ENCODE measurements around the gene XPNPEP1.

The XPNPEP1 gene

DNA sequence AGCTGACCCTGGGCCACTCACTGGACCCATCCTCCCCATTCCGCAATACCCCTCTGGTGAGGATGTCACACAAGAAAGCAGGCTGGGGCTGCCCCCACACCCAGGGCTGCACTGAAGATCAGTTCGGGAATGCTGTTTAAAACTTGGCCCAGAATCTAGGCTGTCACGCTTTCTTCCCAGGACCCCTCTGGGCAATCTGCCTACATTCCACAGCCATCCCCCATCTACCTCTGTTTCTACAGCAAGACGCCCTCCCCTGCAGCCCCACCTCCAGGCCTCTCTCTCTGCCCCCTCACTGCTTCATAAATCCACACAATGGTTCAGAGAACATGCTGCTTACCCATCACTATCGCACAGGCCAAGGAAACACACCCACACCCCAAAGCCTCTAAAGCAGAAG is 36.1 kb downstream of the XPNPEP1 start:
- Histone ChIP-seq H3K4me1 (ENCODE audit: control insufficient read depth in 1 of 2, insufficient read depth in 2 of 2, low read length in 2 of 2) (peaks cover 6 to 8% of the 10 kb centered on the region in 2 donors), H3K27ac (ENCODE audit: low read length) (no peak overlapping the region), H3K9me3 (ENCODE audit: control insufficient read depth in 1 of 2, low read length in 2 of 2) (no peaks in the 10 kb centered on the region), H3K27me3 (ENCODE audit: low read depth, low read length) (no peaks in the 10 kb centered on the region), H3K4me3 (ENCODE audit: low read depth in 1 of 2, low read length in 2 of 2) (no peak overlapping the region), H3K36me3 (ENCODE audit: control insufficient read depth in 1 of 2, insufficient read depth in 2 of 2, low read length in 2 of 2) (peaks cover 44 to 51% of the 10 kb centered on the region in 2 donors)

DNA sequence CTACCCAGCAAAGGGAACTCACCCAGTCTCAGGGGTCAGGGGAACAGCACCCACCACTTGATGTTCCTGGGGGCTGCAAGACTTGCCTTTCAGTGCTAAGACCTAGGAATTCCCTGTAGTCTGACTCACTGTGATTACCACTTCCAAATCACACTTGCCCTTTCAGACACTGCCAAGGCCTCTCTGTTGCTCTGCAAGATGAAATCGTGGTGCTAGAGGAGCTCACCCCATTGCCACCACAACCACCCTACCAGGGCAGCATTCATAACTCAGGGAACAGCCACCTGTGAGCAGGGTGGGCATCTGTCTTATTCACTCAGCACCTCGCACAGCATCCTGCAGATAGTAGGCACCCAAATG is 36.5 kb downstream of the XPNPEP1 start:
- Histone ChIP-seq H3K36me3 (ENCODE audit: control insufficient read depth in 1 of 2, insufficient read depth in 2 of 2, low read length in 2 of 2) (peaks cover 46 to 53% of the 10 kb centered on the region in 2 donors), H3K4me3 (ENCODE audit: low read depth in 1 of 2, low read length in 2 of 2) (no peak overlapping the region), H3K9me3 (ENCODE audit: control insufficient read depth in 1 of 2, low read length in 2 of 2) (no peaks in the 10 kb centered on the region), H3K27me3 (ENCODE audit: low read depth, low read length) (no peaks in the 10 kb centered on the region), H3K27ac (ENCODE audit: low read length) (no peak overlapping the region), H3K4me1 (ENCODE audit: control insufficient read depth in 1 of 2, insufficient read depth in 2 of 2, low read length in 2 of 2) (peaks cover 3 to 4% of the 10 kb centered on the region in 2 donors)

DNA sequence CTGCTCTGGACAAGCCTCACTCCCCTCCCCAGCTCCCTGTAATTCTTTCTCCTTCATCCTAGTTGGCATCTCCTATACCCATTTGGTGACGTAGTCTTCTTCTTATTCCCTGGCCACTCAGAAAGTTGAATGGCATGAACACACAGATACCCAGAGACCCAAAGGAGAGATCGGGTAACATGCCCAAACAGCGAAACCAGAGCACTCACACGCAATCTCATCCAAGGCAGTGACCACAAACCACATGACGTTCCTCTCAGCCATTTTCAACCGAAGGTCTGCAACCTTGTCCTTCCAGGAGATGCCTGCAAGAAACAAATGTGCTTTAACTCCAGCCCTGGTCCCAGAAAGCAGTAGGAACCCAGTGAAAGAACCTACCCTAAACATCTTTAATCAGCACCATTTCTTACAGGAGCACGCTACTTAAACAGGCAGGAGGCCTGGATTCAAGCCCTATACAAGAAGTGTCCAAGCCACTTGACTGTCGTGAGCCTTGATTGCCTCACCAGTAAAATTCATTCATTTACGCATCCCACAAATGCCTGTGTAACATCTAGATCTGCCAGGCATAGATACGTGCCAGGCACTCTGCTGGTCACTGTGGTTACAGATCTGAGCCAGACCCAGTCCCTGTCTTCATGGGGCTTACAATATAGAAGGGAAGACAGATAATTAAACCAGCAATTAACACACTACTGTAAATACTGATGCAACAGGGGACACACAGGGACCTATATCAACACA is 37.1 kb downstream of the XPNPEP1 start:
- H3K4me3 ChIP-seq (ENCODE audit: low read depth in 1 of 2, low read length in 2 of 2), result no peak overlapping the region
- peaks cover 46 to 55% of the 10 kb centered on the region in 2 donors for H3K36me3 ChIP-seq (ENCODE audit: control insufficient read depth in 1 of 2, insufficient read depth in 2 of 2, low read length in 2 of 2)
- peaks cover 3 to 4% of the 10 kb centered on the region in 2 donors for H3K4me1 ChIP-seq (ENCODE audit: control insufficient read depth in 1 of 2, insufficient read depth in 2 of 2, low read length in 2 of 2)
- H3K27me3 ChIP-seq (ENCODE audit: low read depth, low read length), result no peaks in the 10 kb centered on the region
- H3K27ac ChIP-seq (ENCODE audit: low read length), result no peak overlapping the region
- H3K9me3 ChIP-seq (ENCODE audit: control insufficient read depth in 1 of 2, low read length in 2 of 2), result no peaks in the 10 kb centered on the region

DNA sequence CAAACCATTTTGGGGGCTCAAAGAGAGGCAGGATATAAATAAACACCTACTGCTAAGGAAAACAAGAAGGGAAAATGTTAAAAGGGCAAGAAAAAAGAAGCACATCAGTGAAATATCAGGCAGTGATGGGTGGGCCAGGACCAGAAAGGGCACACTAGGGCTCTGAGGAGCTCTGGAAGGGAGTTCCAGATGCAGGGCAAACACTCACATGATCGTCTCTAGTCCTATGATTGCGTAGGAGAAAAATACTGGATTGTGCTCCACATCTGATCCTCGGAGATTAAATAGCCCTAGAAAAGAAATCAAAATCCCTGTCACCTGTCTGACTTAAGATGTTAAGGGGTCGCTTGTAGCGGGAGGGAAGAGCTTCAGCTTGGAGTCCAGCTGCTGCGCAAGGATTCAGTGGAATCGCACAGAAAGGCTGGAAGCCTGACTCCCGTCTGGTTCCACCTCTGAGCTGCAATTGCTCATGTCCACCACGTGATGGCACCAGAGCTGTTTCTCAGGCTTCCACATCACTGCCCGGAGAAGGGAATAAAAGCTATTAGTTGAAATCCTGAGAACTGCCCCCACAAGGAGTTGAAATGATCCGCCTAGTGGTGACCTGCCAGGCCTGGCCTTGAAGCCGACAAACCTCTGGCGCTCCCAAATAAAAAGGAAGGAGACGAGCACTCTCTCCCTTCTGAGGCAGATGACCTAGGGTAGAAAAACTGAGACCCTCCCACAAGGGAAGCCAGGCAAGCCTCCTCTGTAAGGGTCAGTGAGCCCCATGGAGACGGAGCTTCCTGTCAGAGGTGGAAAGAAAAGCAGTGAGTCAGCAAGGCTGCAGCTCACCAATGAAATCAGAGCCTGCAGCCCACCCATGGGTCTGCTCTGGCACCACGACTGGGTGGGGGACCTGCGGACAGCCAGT is 39.2 kb downstream of the XPNPEP1 start:
- Histone ChIP-seq H3K27me3 (ENCODE audit: low read depth, low read length) (no peaks in the 10 kb centered on the region), H3K4me1 (ENCODE audit: control insufficient read depth in 1 of 2, insufficient read depth in 2 of 2, low read length in 2 of 2) (peaks cover 3 to 4% of the 10 kb centered on the region in 2 donors), H3K27ac (ENCODE audit: low read length) (peak overlapping the region; percentile 50), H3K9me3 (ENCODE audit: control insufficient read depth in 1 of 2, low read length in 2 of 2) (no peaks in the 10 kb centered on the region), H3K4me3 (ENCODE audit: low read depth in 1 of 2, low read length in 2 of 2) (peak overlapping the region in 1 of 2 donors; percentile 39), H3K36me3 (ENCODE audit: control insufficient read depth in 1 of 2, insufficient read depth in 2 of 2, low read length in 2 of 2) (peaks cover 51 to 60% of the 10 kb centered on the region in 2 donors)

DNA sequence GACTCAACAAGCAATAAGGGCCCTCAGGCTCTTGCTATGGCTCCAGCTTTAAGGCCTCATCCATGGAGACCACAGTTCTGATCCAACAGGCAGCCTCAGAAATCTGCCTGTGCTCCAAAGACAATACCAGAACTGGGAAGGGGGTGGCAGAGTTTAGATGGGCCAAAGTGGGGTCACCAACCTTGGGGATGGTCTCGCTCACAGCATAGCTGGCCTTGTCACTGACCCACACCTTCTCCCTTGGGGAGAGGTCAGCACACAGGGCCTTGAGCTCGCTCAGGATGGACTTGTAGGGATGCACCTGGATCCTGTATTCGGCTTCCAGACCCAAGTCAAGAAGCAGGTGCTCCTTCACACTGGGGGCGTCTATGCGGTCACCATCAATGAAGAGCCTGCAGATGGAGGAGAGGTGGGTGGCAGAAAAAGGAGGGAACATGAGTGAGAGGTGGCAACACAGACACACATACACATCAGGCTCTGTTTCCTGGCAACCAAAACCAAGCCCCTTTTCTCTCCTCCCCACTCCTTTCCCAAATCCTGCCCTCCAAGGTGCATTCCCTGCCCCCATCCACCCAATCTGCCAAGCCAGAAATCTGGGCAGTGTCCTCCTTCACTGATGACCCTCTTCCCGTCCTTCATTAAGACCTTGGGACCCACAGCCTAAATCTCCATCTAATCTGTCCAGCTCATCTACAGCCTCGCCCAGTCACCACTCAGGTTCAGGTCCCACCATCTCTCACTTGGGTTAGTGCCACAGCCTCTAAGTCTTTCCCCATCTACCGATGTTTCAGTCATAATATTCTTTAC is 40.9 kb downstream of the XPNPEP1 start:
- Histone ChIP-seq H3K27me3 (ENCODE audit: low read depth, low read length) (no peaks in the 10 kb centered on the region), H3K4me3 (ENCODE audit: low read depth in 1 of 2, low read length in 2 of 2) (no peak overlapping the region), H3K36me3 (ENCODE audit: control insufficient read depth in 1 of 2, insufficient read depth in 2 of 2, low read length in 2 of 2) (peaks cover 47 to 56% of the 10 kb centered on the region in 2 donors), H3K27ac (ENCODE audit: low read length) (no peak overlapping the region), H3K9me3 (ENCODE audit: control insufficient read depth in 1 of 2, low read length in 2 of 2) (no peaks in the 10 kb centered on the region), H3K4me1 (ENCODE audit: control insufficient read depth in 1 of 2, insufficient read depth in 2 of 2, low read length in 2 of 2) (peaks cover 3 to 4% of the 10 kb centered on the region in 2 donors)

DNA sequence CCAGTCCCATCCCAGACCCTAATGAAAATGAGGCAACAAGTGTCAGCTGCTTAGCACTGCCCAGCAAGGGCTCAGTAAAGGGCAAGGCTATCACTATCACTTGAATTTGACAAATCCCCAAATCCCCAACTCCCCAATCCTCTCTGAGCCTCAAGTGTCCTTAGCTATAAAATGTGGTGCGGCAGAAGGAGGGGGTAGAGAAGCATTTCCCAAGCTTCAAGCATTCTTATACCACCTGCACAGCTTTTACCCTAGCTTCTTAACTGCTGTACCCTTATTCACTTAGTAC is 41.6 kb downstream of the XPNPEP1 start:
- peaks cover 54 to 56% of the 10 kb centered on the region in 2 donors for H3K36me3 ChIP-seq (ENCODE audit: control insufficient read depth in 1 of 2, insufficient read depth in 2 of 2, low read length in 2 of 2)
- peaks cover 4 to 6% of the 10 kb centered on the region in 2 donors for H3K4me1 ChIP-seq (ENCODE audit: control insufficient read depth in 1 of 2, insufficient read depth in 2 of 2, low read length in 2 of 2)
- H3K27ac ChIP-seq (ENCODE audit: low read length), result no peak overlapping the region
- no peaks in the 10 kb centered on the region for H3K27me3 ChIP-seq (ENCODE audit: low read depth, low read length)
- no peak overlapping the region for H3K4me3 ChIP-seq (ENCODE audit: low read depth in 1 of 2, low read length in 2 of 2)
- no peaks in the 10 kb centered on the region for H3K9me3 ChIP-seq (ENCODE audit: control insufficient read depth in 1 of 2, low read length in 2 of 2)

DNA sequence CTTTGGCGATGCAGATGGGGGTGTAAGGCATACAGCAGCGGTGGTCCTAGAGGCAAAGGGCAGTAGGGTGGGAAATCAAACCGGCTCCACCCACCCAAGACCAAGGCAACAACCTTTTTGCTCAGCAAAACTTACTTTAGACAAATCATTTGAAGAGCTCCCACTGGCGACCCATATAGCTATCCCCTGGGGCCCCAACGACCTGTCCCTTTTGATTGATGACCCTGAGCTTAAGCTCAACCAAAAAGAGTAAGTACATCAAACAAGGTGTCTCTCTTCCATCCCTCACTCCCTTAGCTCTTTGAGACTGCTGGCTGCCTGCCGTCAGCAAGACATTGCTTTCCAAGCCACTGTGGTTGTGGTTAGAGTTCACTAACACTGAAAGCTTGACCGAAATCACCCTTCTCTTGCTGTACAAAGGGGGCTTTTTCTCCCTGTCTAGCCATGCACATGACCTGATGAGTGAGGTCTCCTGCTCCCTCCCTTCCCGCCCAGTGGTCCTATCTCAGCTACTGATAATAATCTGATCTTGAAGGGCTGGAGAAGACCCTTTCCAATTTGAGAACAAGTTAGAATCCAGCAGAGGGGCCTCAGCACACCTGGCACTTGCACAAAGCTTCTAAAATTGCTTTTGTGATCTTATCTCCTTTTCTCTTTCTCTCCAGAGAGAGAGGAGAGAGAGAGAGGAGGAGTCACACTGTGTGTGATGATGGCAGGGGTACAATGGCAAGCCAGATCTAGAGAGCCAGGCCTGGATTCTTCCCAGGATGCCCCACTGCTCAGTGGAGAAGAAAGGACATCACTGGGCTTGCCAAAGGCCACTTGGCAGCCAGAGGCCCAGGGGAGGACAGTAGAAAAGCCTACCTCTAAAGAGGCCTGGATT is 42.2 kb downstream of the XPNPEP1 start:
- Histone ChIP-seq H3K27me3 (ENCODE audit: low read depth, low read length) (no peaks in the 10 kb centered on the region), H3K36me3 (ENCODE audit: control insufficient read depth in 1 of 2, insufficient read depth in 2 of 2, low read length in 2 of 2) (peaks cover 52 to 53% of the 10 kb centered on the region in 2 donors), H3K4me3 (ENCODE audit: low read depth in 1 of 2, low read length in 2 of 2) (no peak overlapping the region), H3K9me3 (ENCODE audit: control insufficient read depth in 1 of 2, low read length in 2 of 2) (no peaks in the 10 kb centered on the region), H3K4me1 (ENCODE audit: control insufficient read depth in 1 of 2, insufficient read depth in 2 of 2, low read length in 2 of 2) (peaks cover 4 to 11% of the 10 kb centered on the region in 2 donors), H3K27ac (ENCODE audit: low read length) (no peak overlapping the region)

GRCh38 chr10:109877546-109877945 is 45.8 kb downstream of the XPNPEP1 start:
- peaks cover 39 to 49% of the 10 kb centered on the region in 2 donors for H3K36me3 ChIP-seq (ENCODE audit: control insufficient read depth in 1 of 2, insufficient read depth in 2 of 2, low read length in 2 of 2)
- no peaks in the 10 kb centered on the region for H3K9me3 ChIP-seq (ENCODE audit: control insufficient read depth in 1 of 2, low read length in 2 of 2)
- no peak overlapping the region for H3K27ac ChIP-seq (ENCODE audit: low read length)
- no peaks in the 10 kb centered on the region for H3K27me3 ChIP-seq (ENCODE audit: low read depth, low read length)
- no peak overlapping the region for H3K4me3 ChIP-seq (ENCODE audit: low read depth in 1 of 2, low read length in 2 of 2)
- peaks cover 0 to 22% of the 10 kb centered on the region in 2 donors for H3K4me1 ChIP-seq (ENCODE audit: control insufficient read depth in 1 of 2, insufficient read depth in 2 of 2, low read length in 2 of 2)

GRCh38 chr10:109875828-109876821 is 47.2 kb downstream of the XPNPEP1 start:
- H3K4me3 ChIP-seq (ENCODE audit: low read depth in 1 of 2, low read length in 2 of 2), result no peak overlapping the region

More at GRCh38 chr10:109875828-109876821, 47.2 kb downstream of the XPNPEP1 start:
- H3K36me3 ChIP-seq (ENCODE audit: control insufficient read depth in 1 of 2, insufficient read depth in 2 of 2, low read length in 2 of 2), result peaks cover 42 to 48% of the 10 kb centered on the region in 2 donors
- no peaks in the 10 kb centered on the region for H3K9me3 ChIP-seq (ENCODE audit: control insufficient read depth in 1 of 2, low read length in 2 of 2)
- H3K4me1 ChIP-seq (ENCODE audit: control insufficient read depth in 1 of 2, insufficient read depth in 2 of 2, low read length in 2 of 2), result peaks cover 0 to 22% of the 10 kb centered on the region in 2 donors
- no peak overlapping the region for H3K27ac ChIP-seq (ENCODE audit: low read length)
- no peaks in the 10 kb centered on the region for H3K27me3 ChIP-seq (ENCODE audit: low read depth, low read length)

All from muscle layer of duodenum (tissue), 2 donors.